GM23338 (cell line): ENCODE results near the gene CEP95. TPM values are rescaled to one million over a fixed set of nuclear protein-coding genes. Genes with fewer than 3 reads are reported as not detected.

Experiments
- ATAC-seq: fragments of 200-7000 bp; cut with Tn5 transposase; 3 replicates; pipeline ENCODE4 v1.9.1; 2020
- DNase-seq: peaks from one replicate; pipeline ENCODE4 v3.0.0-alpha.2; 2015; ENCODE audit warnings: low spot score
- H2AFZ ChIP-seq: fragments of 200-600 bp; sonication (generic); 2 replicates; pipeline ENCODE4 v1.8.0; 2016; ENCODE audit warnings: antibody characterized with exemption, mild to moderate bottlenecking, moderate library complexity
- H3F3A ChIP-seq: fragments of 200-600 bp; sonication (generic); replicated peaks from 2 replicates; pipeline ENCODE4 v1.8.0; 2017; ENCODE audit warnings: antibody characterized with exemption, mixed run types, low read depth
- H3K27ac ChIP-seq: fragments of 200-600 bp; sonication (generic); 2 replicates; pipeline ENCODE4 v1.6.1; 2016; ENCODE audit warnings: low read depth
- H3K27me3 ChIP-seq: fragments of 200-600 bp; sonication (generic); 2 replicates; pipeline ENCODE4 v1.8.0; 2016; ENCODE audit warnings: mild to moderate bottlenecking, mixed run types, moderate library complexity; ENCODE audit not compliant: insufficient read depth
- H3K36me3 ChIP-seq: fragments of 200-600 bp; sonication (generic); 2 replicates; pipeline ENCODE4 v1.8.0; 2016; ENCODE audit warnings: mild to moderate bottlenecking; ENCODE audit not compliant: insufficient read depth
- H3K4me1 ChIP-seq: fragments of 200-600 bp; sonication (generic); 2 replicates; pipeline ENCODE4 v1.8.0; 2016; ENCODE audit warnings: mild to moderate bottlenecking, moderate library complexity; ENCODE audit not compliant: insufficient read depth
- H3K4me2 ChIP-seq: fragments of 200-600 bp; sonication (generic); 2 replicates; pipeline ENCODE4 v1.7.1; 2017; ENCODE audit warnings: mixed run types
- H3K4me3 ChIP-seq: fragments of 200-600 bp; sonication (generic); 2 replicates; pipeline ENCODE4 v1.6.1; 2016; ENCODE audit warnings: mixed run types
- H3K79me2 ChIP-seq: fragments of 200-600 bp; sonication (generic); replicated peaks from 2 replicates; pipeline ENCODE4 v1.8.0; 2017; ENCODE audit warnings: mild to moderate bottlenecking; ENCODE audit not compliant: insufficient read depth
- H3K9me2 ChIP-seq: fragments of 200-600 bp; sonication (generic); 2 replicates; pipeline ENCODE4 v1.8.0; 2017; ENCODE audit not compliant: insufficient read depth
- H4K20me1 ChIP-seq: fragments of 200-600 bp; sonication (generic); replicated peaks from 2 replicates; pipeline ENCODE4 v1.8.0; 2017; ENCODE audit warnings: mild to moderate bottlenecking; ENCODE audit not compliant: insufficient read depth
- H3K27ac Mint-ChIP-seq: 2 replicates; pipeline ENCODE4 v1.8.0; 2020; ENCODE audit warnings: inconsistent platforms, mild to moderate bottlenecking, moderate library complexity, mixed read lengths
- H3K27me3 Mint-ChIP-seq: 3 replicates; pipeline ENCODE4 v1.8.0; 2022; ENCODE audit warnings: low read depth, mild to moderate bottlenecking, moderate library complexity, mixed read lengths, inconsistent platforms; ENCODE audit not compliant: insufficient read depth, poor library complexity
- H3K36me3 Mint-ChIP-seq: 3 replicates; pipeline ENCODE4 v1.8.0; 2021; ENCODE audit warnings: low read depth, mild to moderate bottlenecking, inconsistent platforms, moderate library complexity, mixed read lengths
- H3K4me1 Mint-ChIP-seq: 3 replicates; pipeline ENCODE4 v1.8.0; 2020; ENCODE audit warnings: mild to moderate bottlenecking, inconsistent platforms, mixed read lengths
- H3K4me3 Mint-ChIP-seq: 3 replicates; pipeline ENCODE4 v1.8.0; 2021; ENCODE audit warnings: moderate library complexity, mild to moderate bottlenecking, inconsistent platforms, mixed read lengths
- H3K9me3 Mint-ChIP-seq: 3 replicates; pipeline ENCODE4 v1.8.0; 2020; ENCODE audit warnings: moderate library complexity, mild to moderate bottlenecking, inconsistent platforms, mixed read lengths
- CREB1 ChIP-seq: fragments of 250-450 bp; sonication (Bioruptor Pico); IDR thresholded peaks from 2 replicates; pipeline ENCODE4 v1.5.0; 2020; ENCODE audit warnings: low read depth, mild to moderate bottlenecking, moderate library complexity
- CTCF ChIP-seq, 2 experiments: fragments of 200-600 bp in 1 of 2; sonication (generic) in 1 of 2; conservative IDR thresholded peaks; 2 replicates each; pipeline versions ENCODE4 v1.5.1 to v1.6.1; 2016 to 2017; ENCODE audit warnings: antibody characterized with exemption in 2 of 2, low read depth in 2 of 2, mild to moderate bottlenecking in 2 of 2, moderate library complexity in 1 of 2
- ETS1 ChIP-seq: IDR thresholded peaks from 2 replicates; pipeline ENCODE4 v1.6.1; 2016; ENCODE audit warnings: antibody characterized with exemption
- EZH2 ChIP-seq: fragments of 200-600 bp; sonication (generic); IDR thresholded peaks from one replicate; pipeline ENCODE4 v1.8.0; 2017; ENCODE audit warnings: antibody characterized with exemption, mild to moderate bottlenecking, low read depth; ENCODE audit not compliant: unreplicated experiment
- EZH2phosphoT487 ChIP-seq: fragments of 200-600 bp; sonication (generic); IDR thresholded peaks from one replicate; pipeline ENCODE4 v1.8.1; 2018; ENCODE audit warnings: antibody characterized with exemption; ENCODE audit not compliant: unreplicated experiment
- JUNB ChIP-seq: IDR thresholded peaks from one replicate; pipeline ENCODE4 v1.6.1; 2016; ENCODE audit warnings: antibody characterized with exemption; ENCODE audit not compliant: unreplicated experiment
- NANOG ChIP-seq: IDR thresholded peaks from 2 replicates; pipeline ENCODE4 v1.6.1; 2016; ENCODE audit warnings: antibody characterized with exemption, borderline replicate concordance
- POLR2AphosphoS5 ChIP-seq: IDR thresholded peaks from 2 replicates; pipeline ENCODE4 v1.6.1; 2016; ENCODE audit warnings: antibody characterized with exemption, low read depth
- REST ChIP-seq: IDR thresholded peaks from one replicate; pipeline ENCODE4 v1.6.1; 2018; ENCODE audit warnings: antibody characterized with exemption; ENCODE audit not compliant: unreplicated experiment
- STAT1 ChIP-seq: IDR thresholded peaks from one replicate; pipeline ENCODE4 v1.6.1; 2016; ENCODE audit warnings: antibody characterized with exemption; ENCODE audit not compliant: unreplicated experiment
- ZNF114 ChIP-seq: fragments of 250-450 bp; sonication (Bioruptor Pico); IDR thresholded peaks from 2 replicates; pipeline ENCODE4 v1.5.0; 2020; ENCODE audit warnings: mild to moderate bottlenecking, moderate library complexity
- ZNF331 ChIP-seq: fragments of 250-450 bp; sonication (Bioruptor Pico); IDR thresholded peaks from 2 replicates; pipeline ENCODE4 v1.5.0; 2020; ENCODE audit warnings: low read depth, mild to moderate bottlenecking, moderate library complexity
- ZNF462 ChIP-seq: fragments of 250-450 bp; sonication (Bioruptor Pico); IDR thresholded peaks from 2 replicates; pipeline ENCODE4 v1.5.0; 2020; ENCODE audit warnings: mild to moderate bottlenecking, moderate library complexity
- polyA plus RNA-seq: library from polyadenylated mRNA; unstranded; fragments of >200 nt; fragmentation: Nextera tagmentation; extraction: Ambion mirVana; gene quantifications from 2 replicates; pipeline ENCODE4 v1.2.1, GENCODE V29; 2016
- total RNA-seq: library from RNA; depleted of rRNA; stranded (reverse); fragments of >200 nt; shearing (Covaris generic); gene quantifications from 2 replicates; pipeline ENCODE4 v1.2.3, GENCODE V29; 2014

CEP95 gene
- total and polyA plus RNA-seq, 2 experiments from 2014 or later: 41.1 to 45.4 TPM

GRCh38 chr17:64546716-64547115 is 39.9 kb downstream of the CEP95 start:
- Histone ChIP-seq H4K20me1 (no peaks in the 10 kb centered on the region), H3K27ac (no peak overlapping the region), H3K27me3 (no peaks in the 10 kb centered on the region), H3K9me2 (no peaks in the 10 kb centered on the region), H2AFZ (no peak overlapping the region), H3K36me3 (peaks cover 6% of the 10 kb centered on the region), H3K4me1 (peaks cover 11% of the 10 kb centered on the region), H3F3A (no peaks in the 10 kb centered on the region), H3K79me2 (no peaks in the 10 kb centered on the region), H3K4me3 (no peak overlapping the region), H3K4me2 (no peak overlapping the region)
- Mint-ChIP-seq H3K36me3 (peaks cover 11% of the 10 kb centered on the region; the same call in 2 of the 3 replicates), H3K27ac (no peak overlapping the region), H3K27me3 (peaks cover 2% of the 10 kb centered on the region), H3K4me1 (peaks cover 26% of the 10 kb centered on the region), H3K4me3 (no peak overlapping the region), H3K9me3 (no peaks in the 10 kb centered on the region)
- ATAC-seq (no peak), DNase-seq (no peak)
- TF ChIP-seq CREB1 (CRISPR knock-in tag): no peak
- TF ChIP-seq ZNF331 (CRISPR knock-in tag): no peak
- no peak for TF ChIP-seq POLR2AphosphoS5
- TF ChIP-seq ETS1: no peak
- TF ChIP-seq NANOG: no peak
- TF ChIP-seq ZNF114: no peak
- TF ChIP-seq EZH2phosphoT487: no peak
- TF ChIP-seq EZH2: no peak
- no peak for TF ChIP-seq REST
- no peak for TF ChIP-seq STAT1
- TF ChIP-seq JUNB: no peak
- TF ChIP-seq ZNF462 (CRISPR knock-in tag): no peak
- TF ChIP-seq CTCF (conservative IDR thresholded peaks at IDR 0.05; ENCODE audit: low read depth in 2 of 2): no peak
